AG08395 (cell line): ENCODE measurements around the gene TMEM191B.
"Not testable (repeated sequence)": the region's sequence is repeated elsewhere in the genome, so short reads cannot be mapped to it uniquely, and the experiment has no call there.

Experiments
- DNase-seq: peaks from one replicate; pipeline ENCODE4 v3.0.0; 2012; ENCODE audit warnings: mixed read lengths, low spot score

The TMEM191B gene

GRCh38 chr22:18527752-18528596, at the start of gene TMEM191B:
TMEM191B (plus strand) TSS chr22:18527802; CDS start chr22:18527981, 179 bp downstream.
- not testable (repeated sequence) for DNase-seq

- DNase-seq = not testable (repeated sequence)
These were observed 31.4 kb upstream of the TMEM191B start for GRCh38 chr22:18496227-18496626.

- DNase-seq = not testable (repeated sequence)
These were observed 16.3 kb upstream of the TMEM191B start for GRCh38 chr22:18511327-18511726.

- not testable (repeated sequence) for DNase-seq
These were observed 15.2 kb upstream of the TMEM191B start for GRCh38 chr22:18512378-18512777.

GRCh38 chr22:18513454-18513853, 14.1 kb upstream of the TMEM191B start:
- not testable (repeated sequence) for DNase-seq

GRCh38 chr22:18518061-18518460, 9.5 kb upstream of the TMEM191B start, which contains the start of gene GGTLC3:
GGTLC3 (minus strand) TSS chr22:18518161; CDS start chr22:18517897, 264 bp downstream.
- DNase-seq = not testable (repeated sequence)

- not testable (repeated sequence) for DNase-seq
These were observed 4.8 kb upstream of the TMEM191B start for GRCh38 chr22:18522762-18523161.

- DNase-seq = not testable (repeated sequence)
These were observed 4.3 kb upstream of the TMEM191B start for GRCh38 chr22:18523328-18523727.

- DNase-seq = not testable (repeated sequence)
These were observed 1.2 kb downstream of the TMEM191B start for GRCh38 chr22:18528597-18529415.

- not testable (repeated sequence) for DNase-seq
These were observed 2.0 kb downstream of the TMEM191B start for GRCh38 chr22:18529416-18530145.

GRCh38 chr22:18533633-18534032, 6.0 kb downstream of the TMEM191B start:
- not testable (repeated sequence) for DNase-seq

GRCh38 chr22:18534315-18534714, 6.7 kb downstream of the TMEM191B start:
- not testable (repeated sequence) for DNase-seq

- not testable (repeated sequence) for DNase-seq
These were observed 12.4 kb downstream of the TMEM191B start for GRCh38 chr22:18539994-18540393.

GRCh38 chr22:18543400-18543799, 15.8 kb downstream of the TMEM191B start:
- not testable (repeated sequence) for DNase-seq

- not testable (repeated sequence) for DNase-seq
These were observed 17.0 kb downstream of the TMEM191B start for GRCh38 chr22:18544615-18545014.

GRCh38 chr22:18549458-18550179, 22.0 kb downstream of the TMEM191B start:
- not testable (repeated sequence) for DNase-seq

GRCh38 chr22:18551046-18551445, 23.4 kb downstream of the TMEM191B start:
- DNase-seq = not testable (repeated sequence)

- DNase-seq = not testable (repeated sequence)
These were observed 25.4 kb downstream of the TMEM191B start for GRCh38 chr22:18552839-18553597.

GRCh38 chr22:18554280-18555256, 27.0 kb downstream of the TMEM191B start:
- DNase-seq = not testable (repeated sequence)
